H1 (cell line): ENCODE measurements around the gene PHLPP1. TPM values are rescaled to one million over a fixed set of nuclear protein-coding genes. Genes with fewer than 3 reads are reported as not detected.

Experiments used
- HDAC6 ChIP-seq: IDR thresholded peaks from one replicate; pipeline ENCODE4 v1.7.1; 2012; ENCODE audit warnings: low read depth, mild to moderate bottlenecking, inconsistent platforms, low read length, moderate library complexity
- polyA plus RNA-seq, 7 experiments: library from polyadenylated mRNA; depleted of rRNA in 3 of 7; stranded (reverse) in 5 of 7; unstranded in 2 of 7; fragments of >200 nt in 5 of 7; fragments of 200-250 nt in 2 of 7; gene quantifications; 1 replicate in 5 of 7; 2 replicates in 1 of 7; 4 replicates in 1 of 7; pipeline versions ENCODE4 v1.2.1 to v1.2.3, GENCODE V29; 2011 to 2013; ENCODE audit warnings: missing spikeins in 2 of 7, mixed read lengths in 2 of 7
- total RNA-seq: library from RNA; stranded (reverse); fragmentation: NEBNext Ultra II Directional; extraction: Animal tissue kit (Norgen Biotek cat#: 25700); gene quantifications from 2 replicates; pipeline ENCODE4 v1.2.1, GENCODE V29; 2021

PHLPP1 gene
- total and polyA plus RNA-seq, 2 of the 8 experiments (the other 6 are each of a cell fraction or from before 2014, with no cell fraction given), result 28.0 to 66.3 TPM

DNA sequence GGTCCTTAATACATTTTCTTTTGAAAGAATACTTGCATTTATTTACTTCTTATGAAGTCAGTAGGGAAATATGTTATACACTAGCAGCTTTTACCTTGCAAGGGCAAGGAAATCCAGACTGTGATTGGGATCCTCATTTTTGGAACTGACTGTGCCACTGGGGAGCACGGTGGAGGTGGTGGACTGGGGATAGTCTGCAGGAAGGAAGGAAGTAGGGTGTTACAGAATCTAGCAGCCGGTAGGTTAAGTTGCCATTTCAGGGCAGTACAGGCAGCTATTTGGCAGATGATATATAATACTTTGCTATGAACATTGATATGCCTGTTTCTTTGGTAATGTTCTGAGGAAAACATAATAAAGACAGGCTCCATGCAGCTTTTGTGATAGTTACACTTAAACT lies 238.3 kb downstream of the PHLPP1 start (continued):
- TF ChIP-seq HDAC6, result no peak
